VCaP (cell line): ENCODE measurements around the gene CCL22.

Source experiments
- H3K27ac ChIP-seq: fragments of 450-650 bp; 2 replicates; pipeline ENCODE4 v1.5.1; 2017
- TF ChIP-seq, protein P1 (sequence below): fragments of 450-650 bp; conservative IDR thresholded peaks from 2 replicates; pipeline ENCODE4 v1.5.1; 2017; ENCODE audit warnings: mild to moderate bottlenecking, moderate library complexity

The CCL22 gene

DNA sequence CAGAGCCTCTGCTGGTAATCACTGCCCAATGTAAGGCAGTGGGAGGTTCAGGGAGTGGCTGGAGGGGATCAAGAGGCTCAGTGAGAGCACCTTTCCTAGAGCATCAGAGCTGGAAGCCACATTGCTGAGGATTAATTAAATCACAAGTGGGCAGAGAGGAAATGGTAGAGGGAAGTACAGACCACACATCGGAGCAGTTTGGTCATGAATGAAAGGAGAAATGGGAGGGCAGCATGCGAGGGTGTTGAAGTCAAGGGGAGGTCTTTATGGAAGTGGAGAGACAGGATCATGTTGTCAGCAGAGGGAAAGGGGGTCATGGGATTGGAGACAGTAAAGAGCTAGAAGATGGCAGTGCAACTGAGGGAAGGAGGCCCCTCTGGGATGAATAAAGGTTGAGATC, 48.3 kb downstream of the CCL22 start:
- TF ChIP-seq, protein P1, sequence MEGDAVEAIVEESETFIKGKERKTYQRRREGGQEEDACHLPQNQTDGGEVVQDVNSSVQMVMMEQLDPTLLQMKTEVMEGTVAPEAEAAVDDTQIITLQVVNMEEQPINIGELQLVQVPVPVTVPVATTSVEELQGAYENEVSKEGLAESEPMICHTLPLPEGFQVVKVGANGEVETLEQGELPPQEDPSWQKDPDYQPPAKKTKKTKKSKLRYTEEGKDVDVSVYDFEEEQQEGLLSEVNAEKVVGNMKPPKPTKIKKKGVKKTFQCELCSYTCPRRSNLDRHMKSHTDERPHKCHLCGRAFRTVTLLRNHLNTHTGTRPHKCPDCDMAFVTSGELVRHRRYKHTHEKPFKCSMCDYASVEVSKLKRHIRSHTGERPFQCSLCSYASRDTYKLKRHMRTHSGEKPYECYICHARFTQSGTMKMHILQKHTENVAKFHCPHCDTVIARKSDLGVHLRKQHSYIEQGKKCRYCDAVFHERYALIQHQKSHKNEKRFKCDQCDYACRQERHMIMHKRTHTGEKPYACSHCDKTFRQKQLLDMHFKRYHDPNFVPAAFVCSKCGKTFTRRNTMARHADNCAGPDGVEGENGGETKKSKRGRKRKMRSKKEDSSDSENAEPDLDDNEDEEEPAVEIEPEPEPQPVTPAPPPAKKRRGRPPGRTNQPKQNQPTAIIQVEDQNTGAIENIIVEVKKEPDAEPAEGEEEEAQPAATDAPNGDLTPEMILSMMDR: no peak

DNA sequence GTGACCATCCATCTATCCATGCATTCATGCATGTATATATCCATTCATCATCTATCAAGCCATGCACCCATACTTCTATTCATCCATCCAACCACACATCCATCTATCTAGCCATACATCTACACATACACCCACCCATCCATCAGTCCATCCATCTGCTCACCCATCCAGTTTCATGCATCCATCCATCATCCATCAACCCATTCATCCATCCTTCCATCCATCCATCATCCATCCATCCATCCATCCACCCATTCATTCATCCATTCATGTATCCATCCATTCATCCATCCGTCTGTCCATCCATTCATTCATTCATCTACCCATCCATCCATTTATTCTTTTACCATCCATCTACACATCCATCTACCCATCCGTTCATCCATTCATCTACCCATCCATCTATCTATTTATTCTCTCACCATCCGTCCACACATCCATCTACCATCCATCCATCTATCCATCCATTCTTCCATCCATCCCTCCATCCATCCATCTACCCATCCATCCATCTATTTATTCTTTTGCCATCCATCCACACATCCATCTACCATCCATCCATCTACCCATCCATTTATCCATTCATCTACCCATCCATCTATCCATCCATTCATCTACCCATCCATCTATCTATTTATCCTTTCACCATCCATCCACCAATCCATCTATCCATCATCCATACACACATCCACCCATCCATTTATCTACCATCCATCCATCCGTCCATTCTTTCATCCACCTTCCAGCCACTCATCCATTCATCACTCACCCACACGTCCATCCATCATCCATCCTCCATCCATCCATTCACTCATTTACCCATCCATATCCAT, 49.2 kb downstream of the CCL22 start:
- H3K27ac ChIP-seq: no peak overlapping the region
- TF ChIP-seq, protein P1: no peak

More for the DNA sequence above, 48.3 kb downstream of the CCL22 start:
- H3K27ac ChIP-seq: no peak overlapping the region

DNA sequence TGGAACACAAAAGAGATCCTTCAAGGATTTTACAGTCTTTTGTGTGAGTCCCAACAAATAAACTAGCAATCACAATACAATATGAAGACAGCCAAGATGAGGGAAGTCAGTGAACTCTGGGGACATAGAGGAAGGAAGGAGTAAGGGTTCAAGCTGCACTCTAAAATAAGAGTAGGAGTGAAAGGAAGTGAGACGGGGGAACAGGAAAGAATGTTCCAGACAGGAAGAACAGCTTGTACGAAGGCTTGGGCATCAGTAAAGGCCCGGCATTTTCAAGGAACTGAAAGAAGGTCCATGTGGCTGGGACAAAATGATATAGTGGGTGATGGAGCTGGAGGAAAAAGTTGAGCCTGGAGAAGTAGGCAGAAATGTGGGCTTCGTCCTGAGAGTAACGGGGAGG, 50.5 kb downstream of the CCL22 start:
- TF ChIP-seq, protein P1: no peak

DNA sequence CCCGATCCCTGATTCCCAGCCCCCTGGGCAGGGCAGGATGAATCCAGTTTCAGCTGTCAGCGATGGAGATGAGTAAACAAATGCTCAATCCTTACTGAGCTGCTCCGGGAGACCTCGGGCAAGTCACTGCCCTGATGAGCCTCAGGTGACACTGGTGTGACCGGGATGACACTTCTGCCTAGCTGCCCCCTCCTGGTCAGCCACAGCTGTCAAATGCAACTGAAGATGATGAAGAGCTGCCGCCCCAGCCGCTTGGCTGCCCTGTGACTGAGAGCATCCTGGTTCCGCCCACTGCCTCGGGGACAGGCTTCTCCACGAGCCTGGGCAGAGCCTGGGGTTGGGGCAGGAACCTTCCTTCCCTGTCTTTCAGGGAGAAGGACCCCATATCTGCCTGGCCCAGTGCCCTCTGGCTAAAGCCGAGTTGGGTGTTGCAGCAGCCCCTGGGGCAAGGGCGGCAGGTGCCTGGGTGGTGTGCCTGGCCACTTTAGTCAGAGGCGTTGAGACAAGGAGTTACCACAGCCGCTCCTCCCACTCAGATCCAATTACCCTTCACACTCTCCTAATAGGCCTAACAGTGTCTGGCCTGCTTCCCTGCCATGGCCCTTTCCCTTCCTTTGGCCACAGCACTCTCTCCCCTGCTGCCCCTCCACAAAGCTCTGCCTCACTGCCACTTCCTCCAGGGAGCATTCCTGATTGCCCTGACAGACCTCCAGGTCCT, 51.4 kb downstream of the CCL22 start:
- TF ChIP-seq, protein P1: no peak
- no peak overlapping the region for H3K27ac ChIP-seq

More for the DNA sequence above, 50.5 kb downstream of the CCL22 start:
- H3K27ac ChIP-seq: no peak overlapping the region

DNA sequence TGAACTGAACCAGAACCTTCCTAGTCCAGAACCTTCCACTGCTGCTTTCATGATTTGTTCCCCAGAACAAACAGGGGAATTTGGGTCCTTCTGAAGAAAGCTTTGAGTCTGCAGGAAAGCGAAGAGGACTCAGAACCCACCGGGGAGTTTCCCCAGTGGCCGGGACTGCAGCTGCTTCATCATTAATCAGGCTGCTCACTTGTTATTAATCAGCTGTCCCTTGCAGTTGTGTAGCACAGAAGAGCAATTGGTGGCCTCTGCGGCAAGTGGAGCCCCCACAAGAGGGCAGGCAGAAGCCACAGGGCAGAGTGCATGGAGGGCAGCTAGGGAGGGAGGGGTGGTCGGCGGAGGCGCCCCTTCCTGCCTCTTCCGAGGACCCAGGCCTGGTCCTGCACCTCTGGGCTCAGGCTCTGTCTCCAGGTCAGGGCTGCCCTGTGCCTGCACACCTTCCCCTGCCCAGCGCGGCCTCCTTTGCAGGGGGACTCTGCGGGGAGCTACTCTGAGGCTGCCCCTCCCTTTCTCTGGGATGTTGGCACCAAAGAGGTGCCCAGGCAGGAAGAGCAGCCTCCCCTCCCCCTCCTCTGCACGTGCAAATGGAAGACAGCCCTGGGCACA, 52.9 kb downstream of the CCL22 start:
- H3K27ac ChIP-seq: no peak overlapping the region
- TF ChIP-seq, protein P1: no peak

DNA sequence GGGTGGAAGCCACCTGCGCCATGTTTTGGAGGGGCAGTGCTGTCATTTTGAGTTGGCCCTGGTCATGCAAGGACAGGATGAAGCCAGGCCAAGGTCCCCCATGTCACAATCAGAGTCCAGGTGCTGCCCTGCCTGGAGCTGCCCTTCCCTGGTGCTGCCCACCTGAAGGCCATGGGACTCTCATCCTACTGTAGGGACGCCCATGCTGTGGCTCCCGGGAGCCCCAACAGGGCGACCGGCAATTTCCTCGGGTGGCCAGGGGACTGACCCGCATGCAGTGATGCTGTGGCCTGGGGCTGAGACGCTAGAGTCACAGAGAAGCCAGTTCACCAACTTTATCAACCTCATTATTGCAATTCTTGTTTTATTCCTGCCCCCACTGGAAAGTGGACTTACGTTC, 54.0 kb downstream of the CCL22 start:
- TF ChIP-seq, protein P1: no peak
- H3K27ac ChIP-seq: no peak overlapping the region

DNA sequence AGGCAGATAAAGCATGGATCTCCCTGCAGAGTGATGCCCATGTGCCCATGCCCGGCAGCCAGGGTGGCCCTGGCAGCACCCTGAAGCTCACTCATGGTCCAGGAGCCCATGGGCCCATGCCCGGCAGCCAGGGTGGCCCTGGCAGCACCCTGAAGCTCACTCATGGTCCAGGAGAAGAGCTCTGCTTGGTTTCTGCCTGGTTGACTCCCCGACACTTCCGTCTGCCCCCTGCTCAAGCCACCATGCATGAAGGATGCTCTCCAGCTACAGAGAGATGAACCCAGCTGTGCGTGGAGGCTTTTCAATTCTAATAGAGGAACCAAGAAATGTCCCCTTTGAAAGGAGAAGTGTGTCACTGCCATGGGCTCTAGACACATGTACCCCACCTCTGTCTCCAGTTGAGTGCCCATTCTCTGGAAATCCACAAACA, 54.7 kb downstream of the CCL22 start:
- TF ChIP-seq, protein P1: no peak
- H3K27ac ChIP-seq: no peak overlapping the region
